LNCaP clone FGC (cell line): Measurements from ENCODE around the gene HAUS5.

Experiments used
- DNase-seq: peaks from one replicate; pipeline ENCODE4 v3.0.0-alpha.2; 2011; ENCODE audit warnings: low read depth
- H3K4me3 ChIP-seq: 2 replicates; pipeline ENCODE4 v1.5.1; 2011; ENCODE audit warnings: mild to moderate bottlenecking, low read depth, low read length, control low read depth
- CTCF ChIP-seq: IDR thresholded peaks from 2 replicates; pipeline ENCODE4 v1.5.1; 2012; ENCODE audit warnings: mild to moderate bottlenecking; ENCODE audit not compliant: control insufficient read depth, insufficient read depth; ENCODE audit errors: extremely low read depth

HAUS5 gene

GRCh38 chr19:35642312-35642711 is 29.8 kb downstream of the HAUS5 start:
- no peak for TF ChIP-seq CTCF
- H3K4me3 ChIP-seq, result peak overlapping the region; percentile 60; the same call in 1 of the 2 replicates
- DNase-seq, result no peak

- TF ChIP-seq CTCF, result no peak
- peak overlapping the region; percentile 60 for H3K4me3 ChIP-seq
- DNase-seq, result no peak
Observed at GRCh38 chr19:35642798-35643254, 30.3 kb downstream of the HAUS5 start.

GRCh38 chr19:35643255-35644205 is 31.0 kb downstream of the HAUS5 start:
- peak overlapping the region; percentile 60 for H3K4me3 ChIP-seq
- DNase-seq, result peak; percentile 55
- TF ChIP-seq CTCF, result 0 out of 2 replicates have a peak, but pooled peaks have one; percentile 26

GRCh38 chr19:35644206-35644986 is 31.9 kb downstream of the HAUS5 start:
- peak; percentile 89 for DNase-seq
- H3K4me3 ChIP-seq, result peak overlapping the region; percentile 60
- TF ChIP-seq CTCF, result no peak

GRCh38 chr19:35644987-35645679 is 32.6 kb downstream of the HAUS5 start:
- DNase-seq, result no peak
- no peak for TF ChIP-seq CTCF
- H3K4me3 ChIP-seq, result peak overlapping the region; percentile 60

GRCh38 chr19:35645680-35646511 is 33.4 kb downstream of the HAUS5 start:
- H3K4me3 ChIP-seq, result no peak overlapping the region
- no peak for TF ChIP-seq CTCF
- DNase-seq, result no peak
